H9 (cell line): ENCODE results near the gene BCAT1. TPM values are rescaled to one million over a fixed set of nuclear protein-coding genes. Genes with fewer than 3 reads are reported as not detected.

Experiments used
- DNase-seq: peaks from one replicate; pipeline ENCODE4 v3.0.0-alpha.2; 2017
- H2AFZ ChIP-seq: one replicate; pipeline ENCODE4 v1.6.1; 2013; ENCODE audit warnings: mild to moderate bottlenecking, low read length, control low read depth, moderate library complexity
- H2AK5ac ChIP-seq: 2 replicates; pipeline ENCODE4 v1.6.1; 2013; ENCODE audit warnings: low read length, control low read depth, mixed read lengths; ENCODE audit not compliant: insufficient read length
- H2BK120ac ChIP-seq: one replicate; pipeline ENCODE4 v1.6.1; 2013; ENCODE audit warnings: low read depth, mild to moderate bottlenecking, low read length, control low read depth, inconsistent platforms; ENCODE audit not compliant: poor library complexity, severe bottlenecking
- H2BK12ac ChIP-seq: 2 replicates; pipeline ENCODE4 v1.6.1; 2013; ENCODE audit warnings: low read length, control low read depth, mixed read lengths, low read depth; ENCODE audit not compliant: insufficient read length
- H2BK15ac ChIP-seq: 2 replicates; pipeline ENCODE4 v1.6.1; 2013; ENCODE audit warnings: low read depth, low read length, control low read depth
- H2BK20ac ChIP-seq: one replicate; pipeline ENCODE4 v1.6.1; 2013; ENCODE audit warnings: low read depth, mild to moderate bottlenecking, low read length, control low read depth, inconsistent platforms; ENCODE audit not compliant: poor library complexity, severe bottlenecking
- H2BK5ac ChIP-seq: 2 replicates; pipeline ENCODE4 v1.6.1; 2013; ENCODE audit warnings: low read length, control low read depth, mixed read lengths; ENCODE audit not compliant: insufficient read length
- H3K14ac ChIP-seq: 2 replicates; pipeline ENCODE4 v1.6.1; 2013; ENCODE audit warnings: low read length, control low read depth; ENCODE audit not compliant: insufficient read depth
- H3K18ac ChIP-seq: 2 replicates; pipeline ENCODE4 v1.6.1; 2013; ENCODE audit warnings: low read depth, mild to moderate bottlenecking, mixed read lengths, low read length, control low read depth; ENCODE audit not compliant: insufficient read length
- H3K23ac ChIP-seq: 2 replicates; pipeline ENCODE4 v1.6.1; 2013; ENCODE audit warnings: low read length, control low read depth, mixed read lengths, low read depth; ENCODE audit not compliant: insufficient read length
- H3K23me2 ChIP-seq: 2 replicates; pipeline ENCODE4 v1.6.1; 2013; ENCODE audit warnings: low read depth, mild to moderate bottlenecking, mixed read lengths, low read length, control low read depth; ENCODE audit not compliant: insufficient read length, poor library complexity, severe bottlenecking
- H3K27ac ChIP-seq: 2 replicates; pipeline ENCODE4 v1.5.1; 2013; ENCODE audit warnings: low read length, control low read depth, mixed read lengths, low read depth; ENCODE audit not compliant: insufficient read length
- H3K27me3 ChIP-seq: 2 replicates; pipeline ENCODE4 v1.6.1; 2013; ENCODE audit warnings: low read length, control low read depth, inconsistent platforms; ENCODE audit not compliant: insufficient read depth
- H3K4ac ChIP-seq: 2 replicates; pipeline ENCODE4 v1.6.1; 2013; ENCODE audit warnings: low read depth, mild to moderate bottlenecking, control low read depth, inconsistent platforms, low read length, moderate library complexity
- H3K4me1 ChIP-seq: 2 replicates; pipeline ENCODE4 v1.6.1; 2013; ENCODE audit warnings: low read length, control low read depth, inconsistent platforms; ENCODE audit not compliant: insufficient read depth
- H3K4me2 ChIP-seq: 2 replicates; pipeline ENCODE4 v1.6.1; 2013; ENCODE audit warnings: low read length, control low read depth, mixed read lengths; ENCODE audit not compliant: insufficient read length, insufficient read depth
- H3K56ac ChIP-seq: 2 replicates; pipeline ENCODE4 v1.6.1; 2013; ENCODE audit warnings: low read depth, mild to moderate bottlenecking, mixed read lengths, low read length, control low read depth; ENCODE audit not compliant: insufficient read length
- H3K79me1 ChIP-seq: 2 replicates; pipeline ENCODE4 v1.6.1; 2013; ENCODE audit warnings: low read depth, mild to moderate bottlenecking, moderate library complexity, low read length, control low read depth, inconsistent platforms; ENCODE audit not compliant: insufficient read depth, poor library complexity, severe bottlenecking
- H3K79me2 ChIP-seq: 2 replicates; pipeline ENCODE4 v1.6.1; 2013; ENCODE audit warnings: low read length, control low read depth, inconsistent platforms; ENCODE audit not compliant: insufficient read depth
- H3K9ac ChIP-seq: 2 replicates; pipeline ENCODE4 v1.6.1; 2013; ENCODE audit warnings: low read length, control low read depth, mixed read lengths; ENCODE audit not compliant: insufficient read length; ENCODE audit errors: extremely low read depth
- H3K9me3 ChIP-seq: one replicate; pipeline ENCODE4 v1.6.1; 2013; ENCODE audit warnings: low read depth, low read length, inconsistent platforms; ENCODE audit not compliant: control insufficient read depth
- H3T11ph ChIP-seq: one replicate; pipeline ENCODE4 v1.6.1; 2013; ENCODE audit warnings: mild to moderate bottlenecking, low read length, control low read depth, inconsistent platforms
- H4K20me1 ChIP-seq: one replicate; pipeline ENCODE4 v1.6.1; 2013; ENCODE audit not compliant: control insufficient read depth, insufficient read length, insufficient read depth
- H4K5ac ChIP-seq: 2 replicates; pipeline ENCODE4 v1.6.1; 2013; ENCODE audit warnings: low read depth, mild to moderate bottlenecking, mixed read lengths, low read length, control low read depth; ENCODE audit not compliant: insufficient read length
- H4K8ac ChIP-seq: replicated peaks from 2 replicates; pipeline ENCODE4 v1.6.1; 2013; ENCODE audit warnings: low read length, control low read depth, mixed read lengths, low read depth; ENCODE audit not compliant: insufficient read length
- H4K91ac ChIP-seq: 2 replicates; pipeline ENCODE4 v1.6.1; 2013; ENCODE audit warnings: low read depth, mild to moderate bottlenecking, moderate library complexity, mixed read lengths, low read length, control low read depth; ENCODE audit not compliant: insufficient read length
- H3K27ac Mint-ChIP-seq, 3 experiments: 2 replicates in 2 of 3; 3 replicates in 1 of 3; pipeline ENCODE4 v1.8.0; 2020 to 2021; ENCODE audit warnings: mixed read lengths in 3 of 3, mild to moderate bottlenecking in 1 of 3, moderate library complexity in 1 of 3
- H3K27me3 Mint-ChIP-seq: 2 replicates; pipeline ENCODE4 v1.8.0; 2021; ENCODE audit warnings: low read depth, mild to moderate bottlenecking, moderate library complexity, mixed read lengths
- H3K36me3 Mint-ChIP-seq, 3 experiments: 2 replicates in 2 of 3; 3 replicates in 1 of 3; pipeline ENCODE4 v1.8.0; 2020 to 2021; ENCODE audit warnings: low read depth in 3 of 3, mixed read lengths in 3 of 3; ENCODE audit not compliant: insufficient read depth in 1 of 3
- H3K4me1 Mint-ChIP-seq, 2 experiments: 2 replicates each; pipeline ENCODE4 v1.8.0; 2020; ENCODE audit warnings: mixed read lengths in 2 of 2
- H3K4me3 Mint-ChIP-seq, 2 experiments: 2 replicates in 1 of 2; 3 replicates in 1 of 2; pipeline ENCODE4 v1.8.0; 2020 to 2021; ENCODE audit warnings: mild to moderate bottlenecking in 2 of 2, mixed read lengths in 2 of 2, moderate library complexity in 1 of 2
- H3K9me3 Mint-ChIP-seq, 2 experiments: 2 replicates in 1 of 2; 3 replicates in 1 of 2; pipeline ENCODE4 v1.8.0; 2020; ENCODE audit warnings: mild to moderate bottlenecking in 2 of 2, mixed read lengths in 2 of 2, moderate library complexity in 1 of 2
- WGBS: extraction: QIAGEN DNeasy Blood & Tissue Kit; methylation state at CpG from one replicate; pipeline ENCODE4 v1.1.7; 2013; ENCODE audit warnings: missing lambda C conversion rate, low lambda C conversion rate, mixed read lengths; ENCODE audit not compliant: insufficient read length; ENCODE audit errors: extremely low coverage; 5-methylcytosine and 5-hydroxymethylcytosine counted together
- total RNA-seq: library from RNA; stranded (reverse); gene quantifications from 2 replicates; pipeline ENCODE4 v1.2.1, GENCODE V29; 2021
- TF ChIP-seq, protein P1 (sequence below): fragments of 200-600 bp; sonication (generic); conservative IDR thresholded peaks from 3 replicates; pipeline ENCODE4 v1.8.0; 2021; ENCODE audit warnings: antibody characterized with exemption, mild to moderate bottlenecking

The BCAT1 gene
- total RNA-seq, 1 experiment from 2014 or later = 244 TPM

DNA sequence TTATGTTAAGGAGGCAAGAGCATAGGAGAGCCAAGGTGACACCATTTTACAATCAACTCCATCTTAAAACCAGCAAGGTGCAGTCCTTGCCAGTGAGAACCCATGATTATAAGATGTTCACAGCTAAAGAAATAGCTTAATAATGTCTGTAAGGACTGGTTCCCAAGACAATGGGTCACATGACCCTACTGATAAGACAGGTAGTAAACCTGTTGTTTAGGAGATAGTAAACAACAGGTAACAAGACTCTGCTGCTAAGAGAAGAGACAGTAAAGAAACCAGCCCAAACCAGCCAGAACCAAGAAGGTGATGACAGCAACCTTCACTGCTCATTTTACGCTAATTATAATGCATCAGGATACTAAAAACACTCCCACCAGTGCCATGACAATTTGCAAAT is 23.2 kb upstream of the BCAT1 start:
- Histone ChIP-seq H2AK5ac (no peak overlapping the region), H4K5ac (no peak overlapping the region), H3T11ph (no peak overlapping the region), H3K4me1 (no peaks in the 10 kb centered on the region), H3K4ac (no peak overlapping the region), H3K27me3 (no peaks in the 10 kb centered on the region), H2BK5ac (no peak overlapping the region), H4K20me1 (no peaks in the 10 kb centered on the region), H3K9ac (no peak overlapping the region), H4K91ac (no peak overlapping the region), H3K79me1 (no peaks in the 10 kb centered on the region), H3K79me2 (no peaks in the 10 kb centered on the region), H2BK120ac (no peak overlapping the region), H2BK15ac (no peak overlapping the region), H3K4me2 (no peak overlapping the region), H3K27ac (no peak overlapping the region), H4K8ac (no peak overlapping the region), H2AFZ (peak overlapping the region; percentile 36), H3K14ac (no peak overlapping the region), H2BK20ac (no peak overlapping the region), H3K23me2 (no peaks in the 10 kb centered on the region), H3K56ac (no peak overlapping the region), H3K9me3 (no peaks in the 10 kb centered on the region), H3K18ac (no peak overlapping the region), H3K23ac (no peak overlapping the region), H2BK12ac (no peak overlapping the region)
- H3K4me3 Mint-ChIP-seq = no peak overlapping the region
- peaks cover 0 to 7% (median 0%) of the 10 kb centered on the region in 3 experiments; a peak in 4 of 7 replicates for H3K36me3 Mint-ChIP-seq
- no CpG with 5 or more reads among the region's 1 CpG for WGBS
- H3K27me3 Mint-ChIP-seq = no peaks in the 10 kb centered on the region; the same call in 1 of the 2 replicates
- peak overlapping the region in 1 of 3 experiments; percentile 62; a peak in 1 of 7 replicates for H3K27ac Mint-ChIP-seq
- peaks cover 0 to 6% of the 10 kb centered on the region in 2 experiments; a peak in 2 of 5 replicates for H3K9me3 Mint-ChIP-seq
- TF ChIP-seq, protein P1, sequence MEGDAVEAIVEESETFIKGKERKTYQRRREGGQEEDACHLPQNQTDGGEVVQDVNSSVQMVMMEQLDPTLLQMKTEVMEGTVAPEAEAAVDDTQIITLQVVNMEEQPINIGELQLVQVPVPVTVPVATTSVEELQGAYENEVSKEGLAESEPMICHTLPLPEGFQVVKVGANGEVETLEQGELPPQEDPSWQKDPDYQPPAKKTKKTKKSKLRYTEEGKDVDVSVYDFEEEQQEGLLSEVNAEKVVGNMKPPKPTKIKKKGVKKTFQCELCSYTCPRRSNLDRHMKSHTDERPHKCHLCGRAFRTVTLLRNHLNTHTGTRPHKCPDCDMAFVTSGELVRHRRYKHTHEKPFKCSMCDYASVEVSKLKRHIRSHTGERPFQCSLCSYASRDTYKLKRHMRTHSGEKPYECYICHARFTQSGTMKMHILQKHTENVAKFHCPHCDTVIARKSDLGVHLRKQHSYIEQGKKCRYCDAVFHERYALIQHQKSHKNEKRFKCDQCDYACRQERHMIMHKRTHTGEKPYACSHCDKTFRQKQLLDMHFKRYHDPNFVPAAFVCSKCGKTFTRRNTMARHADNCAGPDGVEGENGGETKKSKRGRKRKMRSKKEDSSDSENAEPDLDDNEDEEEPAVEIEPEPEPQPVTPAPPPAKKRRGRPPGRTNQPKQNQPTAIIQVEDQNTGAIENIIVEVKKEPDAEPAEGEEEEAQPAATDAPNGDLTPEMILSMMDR = no peak
- no peak for DNase-seq
- H3K4me1 Mint-ChIP-seq = peaks cover 0 to 6% of the 10 kb centered on the region in 2 experiments; a peak in 2 of 4 replicates
